Amygdala (tissue), 56 donors: ENCODE data around the gene YAF2.

ENCODE experiments used
- DNase-seq, 56 donors: peaks; one replicate each; lab custom pipeline; 2025; lab: John Stamatoyannopoulos, UW

The YAF2 gene, protein sequence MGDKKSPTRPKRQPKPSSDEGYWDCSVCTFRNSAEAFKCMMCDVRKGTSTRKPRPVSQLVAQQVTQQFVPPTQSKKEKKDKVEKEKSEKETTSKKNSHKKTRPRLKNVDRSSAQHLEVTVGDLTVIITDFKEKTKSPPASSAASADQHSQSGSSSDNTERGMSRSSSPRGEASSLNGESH

DNA sequence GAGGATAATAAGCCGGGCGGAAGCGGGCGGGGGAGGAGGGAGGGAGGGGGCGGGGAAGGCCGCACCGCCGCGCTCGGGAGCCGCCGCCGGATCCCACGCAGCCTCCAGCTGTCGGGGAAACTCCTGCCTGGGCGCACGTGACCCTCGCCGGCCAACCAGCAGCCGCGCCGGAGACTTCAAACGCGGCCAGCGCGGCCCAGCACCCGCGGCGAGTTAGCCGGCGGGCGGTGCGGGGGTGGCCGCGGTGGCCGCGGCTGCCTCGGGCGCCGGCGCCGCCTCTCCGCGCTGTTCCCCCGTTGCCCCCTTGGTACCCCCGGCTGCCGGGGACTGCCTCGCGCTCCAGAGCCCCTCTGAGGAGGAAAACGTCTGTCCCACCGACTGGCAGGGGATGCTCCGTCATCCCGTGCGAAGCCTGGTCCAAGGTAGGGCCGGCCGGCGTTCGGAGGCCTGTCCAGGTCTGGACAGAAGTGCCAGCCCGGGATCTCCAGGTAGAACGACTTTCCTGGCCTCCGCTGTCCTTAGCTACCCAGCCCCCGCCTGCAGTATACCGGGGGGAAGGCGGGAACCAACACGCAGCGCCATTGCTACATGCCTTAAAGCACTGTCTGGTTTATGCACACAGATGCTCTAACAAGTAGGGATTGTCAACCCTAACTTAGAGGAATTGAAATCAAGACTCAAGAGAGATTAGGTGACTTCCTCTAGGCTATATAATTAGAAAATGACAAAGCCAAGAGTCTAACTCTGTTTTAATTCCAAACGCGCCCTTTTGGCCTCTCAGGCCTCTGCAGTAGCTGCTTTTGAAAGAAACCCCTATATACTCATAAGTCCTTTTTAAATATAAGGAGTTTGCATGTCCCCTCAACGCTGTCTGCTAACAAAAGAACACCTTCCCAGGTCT lies at the start of gene YAF2:
TSS of gene YAF2 (minus strand) at position 9 of the 901 bp plus-strand sequence. CDS start 68 bp downstream, outside the sequence.
- peak in 55 of 56 donors; percentile 36 to 96 (median 80) for DNase-seq

DNA sequence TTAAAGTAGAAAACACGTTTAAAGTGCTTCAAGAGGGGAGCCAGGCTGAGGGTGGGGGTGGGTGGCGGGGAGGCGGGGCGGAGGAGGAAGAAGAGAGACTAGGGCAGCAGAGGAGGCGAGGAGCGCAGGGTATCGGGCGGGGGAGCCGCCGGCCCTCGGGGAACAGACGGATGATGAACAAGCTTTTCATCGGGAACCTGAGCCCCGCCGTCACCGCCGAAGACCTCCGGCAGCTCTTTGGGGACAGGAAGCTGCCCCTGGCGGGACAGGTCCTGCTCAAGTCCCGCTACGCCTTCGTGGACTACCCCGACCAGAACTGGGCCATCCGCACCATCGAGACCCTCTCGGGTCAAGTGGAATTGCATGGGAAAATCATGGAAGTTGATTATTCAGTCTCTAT lies 48.7 kb upstream of the YAF2 start:
- DNase-seq: no peak

DNA sequence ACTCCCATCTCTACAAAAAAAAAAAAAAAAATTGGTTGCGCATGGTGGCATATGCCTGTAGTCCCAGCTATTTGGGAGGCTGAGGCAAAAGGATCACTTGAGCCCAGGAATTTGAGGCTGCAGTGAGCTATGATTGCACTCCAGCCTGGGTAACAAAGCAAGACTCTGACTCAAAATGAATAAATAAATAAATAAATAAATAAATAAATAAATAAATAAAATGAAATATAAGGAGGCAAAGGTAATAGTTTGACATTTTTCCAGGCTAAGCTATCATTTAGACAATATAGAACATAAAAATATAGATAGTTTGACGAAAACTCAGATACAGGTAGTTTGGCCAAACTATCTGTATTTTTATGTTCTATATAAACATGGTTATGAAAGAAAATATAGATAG lies 47.4 kb upstream of the YAF2 start:
- DNase-seq: no peak

DNA sequence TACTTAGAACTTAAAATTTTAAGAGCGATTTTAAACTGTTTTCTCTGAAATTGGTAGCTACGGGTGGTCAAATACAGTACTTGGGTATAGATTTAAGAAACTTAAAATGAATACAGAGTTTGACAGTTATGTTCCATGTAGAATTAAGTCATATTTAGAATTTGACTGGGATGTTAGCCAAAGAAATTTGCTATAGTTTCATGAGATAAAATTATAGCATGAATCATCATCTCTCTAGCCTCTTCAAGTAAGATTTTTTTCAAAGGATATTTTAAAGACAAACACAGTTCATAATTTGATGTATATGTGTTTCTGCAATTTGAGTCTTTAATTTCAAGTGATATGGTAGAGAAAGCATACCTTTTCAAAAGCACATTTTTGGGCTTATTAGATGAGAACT lies 46.8 kb upstream of the YAF2 start:
- no peak for DNase-seq

DNA sequence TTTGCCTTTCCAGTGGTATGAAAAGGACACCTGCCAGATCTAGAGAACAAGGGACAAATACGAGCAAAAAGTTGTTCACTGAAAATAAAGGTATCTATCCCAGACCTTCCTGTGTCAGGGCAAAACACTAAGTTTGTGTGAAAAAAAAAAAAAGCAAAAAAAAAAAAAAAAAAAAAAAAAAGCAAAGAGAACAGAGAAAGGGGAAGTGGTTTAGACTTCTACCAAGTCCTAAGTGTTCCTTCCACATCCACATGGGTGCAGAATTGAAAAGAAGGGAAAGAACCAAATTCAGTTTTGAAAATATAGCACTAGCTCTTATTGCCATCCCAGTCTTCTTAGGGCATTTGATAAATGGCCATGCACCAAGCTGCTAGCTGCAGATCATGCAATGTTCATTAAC lies 46.1 kb upstream of the YAF2 start:
- DNase-seq: no peak

DNA sequence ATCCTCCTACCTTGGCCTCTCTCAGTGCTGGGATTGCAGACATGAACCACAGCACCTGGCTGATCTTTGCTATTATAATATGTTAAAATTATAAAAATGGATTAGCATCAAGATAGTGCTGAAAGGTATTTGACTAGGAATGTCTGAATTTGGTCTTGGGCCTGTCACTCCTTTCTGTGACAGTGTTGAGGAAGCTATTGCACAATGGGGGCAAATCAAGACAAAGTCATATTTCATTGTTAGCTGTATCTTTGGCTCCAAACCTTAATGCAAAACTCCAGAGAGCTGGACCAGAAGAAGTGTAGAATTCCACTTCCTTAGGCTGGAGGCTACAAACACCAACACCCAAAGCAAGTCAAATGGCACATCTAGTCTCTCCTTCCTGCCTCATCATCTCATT lies 45.7 kb upstream of the YAF2 start:
- no peak for DNase-seq

DNA sequence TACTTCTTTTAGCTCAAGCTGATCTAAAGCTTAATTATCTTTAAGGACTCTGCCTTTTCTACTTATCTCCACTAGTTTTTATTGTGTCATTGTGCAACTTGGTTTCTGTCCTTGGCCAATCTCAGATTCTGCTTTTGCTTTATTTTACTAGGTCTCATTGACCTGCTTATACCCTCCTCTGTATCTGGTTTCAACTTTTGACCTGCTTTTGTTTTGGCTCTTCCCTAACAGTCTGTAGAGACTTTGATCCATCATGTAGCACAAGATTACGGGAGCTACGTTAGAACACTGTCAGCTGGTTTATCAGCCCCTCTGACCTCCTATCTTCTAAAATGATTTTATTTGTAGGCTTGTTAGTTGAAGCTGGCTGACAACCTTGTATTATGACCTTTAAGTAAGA lies 44.2 kb upstream of the YAF2 start:
- DNase-seq: no peak

DNA sequence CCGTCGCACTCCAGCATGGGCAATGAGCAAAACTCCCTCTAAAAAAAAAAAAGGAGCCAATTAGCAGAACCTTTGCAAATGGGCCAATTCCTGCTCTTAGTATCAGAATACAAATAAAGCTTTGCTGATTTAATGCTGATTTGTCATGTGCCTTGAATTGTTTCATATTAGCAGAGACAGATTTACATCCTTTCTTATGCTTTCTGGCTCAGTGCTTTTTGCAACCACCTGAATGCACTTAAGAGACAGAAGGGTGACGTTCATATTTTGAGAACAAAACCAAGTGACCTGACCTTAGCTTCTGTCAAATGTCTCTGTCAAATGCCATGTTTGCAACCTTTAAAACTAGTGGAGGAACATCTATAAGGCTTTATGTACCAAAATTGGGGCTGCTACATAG lies 43.8 kb upstream of the YAF2 start:
- no peak for DNase-seq

DNA sequence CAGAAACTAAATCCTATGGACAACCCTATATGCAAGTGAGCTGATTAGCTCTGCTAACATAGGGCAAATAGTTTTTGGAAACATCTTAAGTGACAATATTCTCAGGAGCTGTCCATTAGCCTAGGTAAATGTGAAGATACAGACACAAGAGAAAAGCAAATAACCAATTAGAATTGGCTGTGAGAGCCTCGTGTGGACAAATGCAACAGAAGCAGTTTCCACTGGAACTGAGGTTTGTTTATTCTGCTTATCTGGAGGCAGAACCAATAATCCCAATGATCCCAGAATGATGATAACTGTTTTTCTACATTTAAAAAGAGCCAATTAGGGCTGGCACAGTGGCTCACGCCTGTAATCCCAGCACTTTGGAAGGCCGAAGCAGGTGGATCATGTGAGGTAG lies 43.2 kb upstream of the YAF2 start:
- no peak for DNase-seq

DNA sequence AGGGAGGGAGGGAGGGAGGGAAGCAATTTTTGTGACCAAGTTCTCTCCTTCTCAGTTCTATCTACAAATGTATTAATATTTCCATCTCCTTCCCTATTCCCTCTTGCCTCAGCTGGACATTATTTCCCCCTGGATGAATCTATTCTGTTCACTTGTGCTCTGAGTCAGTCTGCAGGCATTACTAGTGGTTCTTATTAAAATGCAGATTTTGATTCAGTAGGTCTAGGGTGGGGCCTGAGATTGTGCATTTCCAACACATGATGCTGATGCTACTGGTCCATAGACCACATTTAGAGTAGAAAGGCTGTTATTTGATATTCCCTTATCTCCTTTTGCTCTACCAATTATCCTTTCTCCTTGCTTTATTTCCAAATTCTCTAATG lies 40.1 kb upstream of the YAF2 start:
- no peak for DNase-seq

DNA sequence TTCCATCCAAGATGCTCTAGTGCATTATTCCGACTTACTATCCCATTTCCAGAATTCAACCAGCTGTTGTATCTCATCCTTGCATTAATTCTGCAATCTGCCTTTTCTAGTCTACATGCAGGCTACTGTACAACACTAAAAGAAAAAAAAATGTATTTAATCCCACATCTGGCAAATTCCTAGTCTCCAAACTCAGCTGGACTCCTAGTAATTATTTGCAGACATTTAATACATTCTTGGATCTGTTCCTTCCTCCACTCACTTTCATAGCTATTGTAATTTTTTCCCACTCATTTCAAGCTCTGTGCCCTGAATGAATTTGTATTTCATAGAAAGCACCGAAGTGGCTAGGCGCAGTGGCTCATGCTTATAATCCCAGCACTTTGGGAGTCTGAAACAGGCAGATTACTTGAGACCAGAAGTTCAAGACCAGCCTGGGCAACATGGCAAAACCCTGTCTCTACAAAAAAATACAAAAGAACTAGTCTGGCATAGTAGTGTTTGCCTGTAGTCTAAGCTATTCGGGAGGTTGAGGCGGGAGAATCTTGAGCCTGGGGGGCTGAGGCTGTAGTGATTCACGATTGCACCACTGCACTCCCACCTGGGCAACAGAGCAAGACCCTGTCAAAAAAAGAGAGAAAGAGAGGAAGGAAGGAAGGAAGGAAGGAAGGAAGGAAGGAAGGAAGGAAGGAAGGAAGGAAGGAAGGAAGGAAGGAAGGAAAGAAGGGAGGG lies 39.5 kb upstream of the YAF2 start:
- no peak for DNase-seq

DNA sequence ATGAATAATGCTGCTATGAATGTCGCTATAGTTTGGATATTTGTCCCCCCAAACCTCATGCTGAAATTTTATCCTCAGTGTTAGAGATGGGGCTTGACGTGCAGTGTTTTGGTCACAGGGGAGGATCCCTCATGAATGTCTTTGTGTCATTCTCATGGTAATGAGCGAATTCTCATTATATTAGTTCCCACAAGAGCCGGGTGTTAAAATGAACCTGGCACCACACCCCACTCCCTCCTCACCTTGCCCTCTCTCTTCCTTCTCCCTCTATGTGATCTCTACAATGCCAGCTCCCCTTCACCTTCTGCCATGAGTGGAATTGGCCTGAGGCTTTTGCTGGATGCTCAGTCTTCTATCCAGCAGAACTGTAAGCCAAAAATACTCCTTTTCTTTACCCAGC lies 37.5 kb upstream of the YAF2 start:
- DNase-seq: no peak

DNA sequence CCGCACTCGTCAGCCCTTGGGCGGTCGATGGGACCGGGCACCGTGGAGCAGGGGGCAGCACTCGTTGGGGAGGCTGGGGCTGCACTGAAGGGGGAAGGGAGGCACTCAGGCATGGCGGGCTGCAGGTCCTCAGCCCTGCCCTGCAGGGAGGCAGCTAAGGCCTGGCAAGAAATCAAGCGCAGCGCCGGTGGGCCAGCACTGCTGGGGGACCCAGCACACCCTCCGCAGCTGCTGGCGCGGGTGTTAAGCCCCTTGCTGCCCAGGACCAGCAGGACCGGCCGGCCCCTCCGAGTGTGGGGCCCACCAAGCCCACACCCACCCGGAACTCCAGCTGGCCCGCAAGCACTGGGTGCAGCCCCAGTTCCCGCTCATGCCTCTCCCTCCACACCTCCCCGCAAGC lies 35.7 kb upstream of the YAF2 start:
- no peak for DNase-seq

DNA sequence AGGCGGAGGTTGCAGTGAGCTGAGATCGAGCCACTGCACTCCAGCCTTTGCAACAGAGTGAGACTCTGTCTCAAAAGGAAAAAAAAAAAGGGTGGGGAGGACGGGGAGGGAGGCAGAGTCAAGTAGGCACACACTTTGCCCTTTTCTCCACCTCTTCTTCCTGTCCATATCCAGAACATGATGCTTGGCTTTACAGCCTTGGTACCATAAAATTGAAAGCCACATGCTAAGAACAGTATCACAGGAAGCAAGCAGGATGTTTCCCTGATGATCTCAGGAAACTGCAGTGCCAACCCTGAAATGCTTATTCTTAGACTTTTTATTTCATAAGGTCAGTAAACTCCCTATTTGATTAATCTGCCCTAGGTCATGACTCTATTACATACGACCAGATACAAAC lies 32.5 kb upstream of the YAF2 start:
- no peak for DNase-seq

DNA sequence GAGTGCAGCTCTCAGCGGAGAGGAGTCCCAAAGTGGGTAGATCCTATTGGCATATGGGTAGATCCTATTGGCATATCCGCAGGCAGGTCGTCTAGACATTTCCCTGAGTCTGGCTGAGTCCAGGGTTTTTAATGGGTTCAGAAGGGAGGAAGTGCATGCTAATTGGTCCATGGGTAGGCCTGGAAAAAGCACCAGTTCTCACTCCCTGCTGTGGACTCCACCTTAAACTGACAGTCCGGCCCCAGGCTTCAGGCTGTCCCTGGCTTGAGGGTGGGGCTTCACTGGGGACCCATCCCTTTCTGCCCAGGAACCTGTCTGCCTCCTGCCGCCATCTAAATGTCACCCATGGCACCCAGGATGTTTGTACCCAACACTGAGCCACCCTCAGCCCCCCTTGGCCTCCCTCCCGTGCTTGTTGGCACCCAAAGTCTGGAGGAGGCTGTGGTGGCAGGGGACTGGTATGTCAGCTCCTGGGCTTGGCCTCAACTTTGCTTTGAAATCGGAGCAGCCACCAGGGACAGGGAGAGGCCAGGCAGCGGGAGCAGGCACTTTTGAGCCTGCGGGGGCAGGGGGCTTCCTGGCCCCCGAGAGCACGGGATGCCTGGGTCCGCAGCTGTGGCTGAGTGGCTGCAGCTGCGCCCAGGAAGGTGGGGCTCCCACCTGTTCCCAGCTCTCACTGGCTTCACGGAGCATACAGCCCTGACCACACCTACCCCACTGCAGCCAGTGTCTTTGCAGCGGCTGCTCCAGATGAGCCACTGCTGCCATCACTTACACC lies 29.6 kb upstream of the YAF2 start:
- no peak for DNase-seq

DNA sequence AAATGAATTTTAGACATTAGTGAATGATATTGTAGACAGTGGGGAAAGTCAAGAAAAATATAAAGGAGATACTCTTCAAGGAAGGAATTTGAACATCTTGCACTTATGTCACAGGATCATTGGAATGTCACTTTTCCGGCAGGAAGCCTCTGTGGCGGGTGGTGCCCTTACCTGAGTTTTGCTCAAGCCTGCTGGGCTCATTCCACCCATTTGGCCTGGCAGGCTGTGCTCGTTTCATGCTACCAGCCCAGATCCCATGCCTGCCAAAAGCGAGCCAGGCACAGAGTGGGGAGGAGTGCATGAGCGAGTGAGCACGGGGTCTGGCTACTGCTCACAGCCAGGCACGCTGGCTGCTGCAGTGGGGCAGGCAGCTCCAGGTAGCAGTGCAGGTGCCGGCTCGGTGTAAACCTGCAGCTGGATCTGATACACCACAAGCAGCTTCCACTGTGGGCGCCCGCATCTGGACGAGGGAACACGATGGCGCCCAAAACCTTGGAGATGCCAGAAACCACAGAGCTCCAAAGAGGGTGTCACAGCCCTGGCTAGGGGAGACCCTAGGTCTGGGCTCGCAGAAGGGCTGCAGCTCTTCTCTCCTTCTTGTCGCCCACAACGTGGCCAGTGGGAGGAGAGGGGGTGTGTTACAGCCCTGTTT lies 28.7 kb upstream of the YAF2 start:
- DNase-seq: no peak

DNA sequence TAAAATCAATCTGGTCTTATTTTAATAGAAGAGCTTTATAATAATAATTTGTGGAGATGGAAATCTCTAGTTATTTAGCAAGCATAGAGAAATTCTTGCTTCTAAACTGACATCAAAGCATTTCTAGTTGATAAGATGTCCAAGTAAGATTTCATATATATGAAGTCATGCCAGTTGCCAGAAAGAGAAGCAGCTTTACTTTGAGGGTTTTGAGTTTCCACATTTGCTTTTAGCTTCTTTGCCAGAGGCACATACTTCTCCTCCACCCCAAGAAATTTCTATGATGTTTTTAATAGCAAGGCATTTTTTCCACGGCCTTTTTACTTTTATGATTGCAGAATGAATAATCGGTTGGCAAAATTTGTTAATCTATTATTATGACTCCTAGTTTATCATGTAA lies 24.2 kb upstream of the YAF2 start:
- DNase-seq: no peak

DNA sequence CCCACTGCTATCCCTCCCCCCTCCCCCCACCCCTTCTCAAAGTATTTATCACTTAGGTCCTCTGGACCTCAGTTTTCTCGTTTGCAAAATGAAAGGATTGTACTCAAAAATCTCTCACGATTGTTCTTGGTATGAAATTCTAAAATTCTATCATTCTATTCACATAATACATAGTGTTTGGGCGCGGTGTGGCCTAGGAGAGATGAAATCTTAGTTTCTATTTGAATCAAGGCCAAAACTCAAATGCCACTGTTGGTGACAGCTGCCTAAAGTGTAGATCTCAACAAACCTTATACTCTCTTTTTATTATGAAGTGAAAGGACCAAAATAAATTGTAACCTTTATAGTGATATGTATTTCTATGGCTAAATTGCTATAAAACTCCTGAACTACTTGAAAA lies 23.7 kb upstream of the YAF2 start:
- DNase-seq: no peak

DNA sequence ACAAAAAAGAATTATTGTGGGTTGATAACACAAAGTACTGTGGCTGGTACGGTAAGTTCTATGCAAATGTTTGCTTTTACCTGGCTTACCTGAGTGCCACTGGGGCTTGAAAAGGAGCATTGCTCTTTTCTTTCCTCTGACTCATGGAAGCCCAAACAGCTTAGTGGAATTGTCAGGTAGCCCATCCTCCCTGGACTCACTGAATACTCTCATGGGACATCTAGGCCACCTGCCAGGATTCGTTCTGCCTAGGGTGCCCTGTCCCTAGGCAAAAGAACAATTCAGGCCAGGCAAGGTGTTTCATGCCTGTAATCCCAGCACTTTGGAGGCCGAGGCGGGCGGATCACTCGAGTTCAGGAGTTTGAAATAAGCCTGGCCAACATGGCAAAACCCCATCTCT lies 22.5 kb upstream of the YAF2 start:
- no peak for DNase-seq

DNA sequence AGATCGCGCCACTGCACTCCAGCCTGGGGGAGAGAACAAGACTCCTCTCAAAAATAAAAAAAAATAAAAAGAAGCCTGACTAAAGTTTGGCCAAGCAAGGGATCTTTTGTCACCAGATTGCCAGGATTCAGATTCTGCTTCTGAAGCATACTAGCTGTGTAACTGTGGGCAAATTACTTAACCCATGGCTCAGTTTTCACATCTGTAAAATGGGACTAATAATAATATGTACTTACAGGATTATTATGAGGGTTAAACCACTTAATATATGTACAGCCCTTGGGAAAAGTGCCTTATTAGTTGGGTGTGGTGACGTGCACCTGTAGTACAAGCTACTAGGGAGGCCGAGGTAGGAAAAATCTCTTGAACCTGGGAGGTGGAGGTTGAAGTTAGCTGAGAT lies 21.7 kb upstream of the YAF2 start:
- no peak for DNase-seq
